DMS79 treated with DMSO at 0.1 percent for 48 hours (cell line): Measurements from ENCODE around the gene SETBP1.

Source experiments
- DNase-seq: peaks from one replicate; lab custom pipeline; 2025; lab: John Stamatoyannopoulos, UW

Gene SETBP1

DNA sequence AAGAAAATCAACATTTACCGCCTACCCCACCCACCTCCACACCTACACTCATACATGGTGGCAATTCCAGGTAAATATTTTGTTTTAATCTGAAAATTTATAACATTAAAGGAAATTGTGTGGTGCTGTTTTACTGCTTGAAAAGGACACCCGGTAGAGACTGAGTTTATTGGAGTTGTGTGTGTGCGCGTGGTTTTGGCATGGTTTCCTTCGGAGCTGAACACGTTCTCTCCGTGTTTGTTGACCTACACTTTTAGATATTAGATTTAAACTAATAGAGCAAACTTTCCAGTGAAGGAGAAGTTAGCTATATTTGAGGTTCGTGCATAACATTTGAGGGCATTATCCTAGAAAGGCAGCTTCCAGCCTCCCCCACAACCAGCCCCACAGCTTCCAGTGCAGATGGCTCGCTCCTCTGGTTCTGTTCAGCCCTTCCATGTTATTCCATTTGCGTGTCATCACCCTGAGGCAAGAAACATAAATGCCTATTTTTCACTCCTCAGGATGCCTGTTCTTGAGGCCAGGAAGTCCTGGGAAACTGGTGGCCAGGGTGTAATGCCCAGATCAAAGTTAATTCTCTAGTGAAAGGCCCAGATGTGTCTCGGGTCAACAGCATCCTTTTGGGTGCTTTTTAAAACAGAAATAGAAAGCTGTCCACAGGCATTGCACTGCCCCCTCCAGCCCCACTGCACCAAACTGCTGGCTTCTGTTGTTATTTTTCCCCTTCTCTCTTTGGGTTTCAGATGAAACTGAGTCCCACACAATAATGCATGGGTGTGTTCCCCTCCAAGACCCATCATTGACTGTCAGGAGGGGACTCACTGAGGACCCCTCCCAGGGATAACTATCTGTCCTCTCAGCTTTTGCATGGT is 190.2 kb downstream of the SETBP1 start:
- no peak for DNase-seq

- DNase-seq = no peak
Measured at GRCh38 chr18:44871771-44872170, 191.1 kb downstream of the SETBP1 start.

- no peak for DNase-seq
Measured at GRCh38 chr18:44876024-44876423, 195.3 kb downstream of the SETBP1 start.

- no peak for DNase-seq
Measured at GRCh38 chr18:44876755-44877154, 196.1 kb downstream of the SETBP1 start.

- no peak for DNase-seq
Measured at GRCh38 chr18:44878335-44878734, 197.6 kb downstream of the SETBP1 start.

DNA sequence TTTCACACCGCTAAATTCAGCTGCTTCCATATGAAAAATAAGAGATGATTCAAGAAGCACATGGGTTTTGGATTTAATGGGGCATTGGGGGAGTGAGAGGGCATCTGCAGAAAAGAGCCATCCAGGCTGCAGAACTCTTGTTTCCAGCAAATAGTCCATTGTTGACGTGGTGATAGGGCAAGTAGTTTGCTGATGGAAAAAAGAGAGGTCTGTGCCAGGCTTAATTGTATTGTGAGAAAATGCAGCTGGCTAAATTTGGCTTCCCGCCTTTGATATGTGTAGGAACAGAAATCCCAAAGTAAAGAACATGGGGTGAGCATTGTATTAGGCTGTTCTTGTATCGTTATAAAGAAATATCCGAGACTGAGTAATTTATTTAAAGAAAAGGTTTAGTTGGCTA is 199.5 kb downstream of the SETBP1 start:
- DNase-seq = no peak

GRCh38 chr18:44881461-44882162 is 200.9 kb downstream of the SETBP1 start:
- no peak for DNase-seq

- no peak for DNase-seq
Measured at GRCh38 chr18:44882163-44882868, 201.6 kb downstream of the SETBP1 start.

DNA sequence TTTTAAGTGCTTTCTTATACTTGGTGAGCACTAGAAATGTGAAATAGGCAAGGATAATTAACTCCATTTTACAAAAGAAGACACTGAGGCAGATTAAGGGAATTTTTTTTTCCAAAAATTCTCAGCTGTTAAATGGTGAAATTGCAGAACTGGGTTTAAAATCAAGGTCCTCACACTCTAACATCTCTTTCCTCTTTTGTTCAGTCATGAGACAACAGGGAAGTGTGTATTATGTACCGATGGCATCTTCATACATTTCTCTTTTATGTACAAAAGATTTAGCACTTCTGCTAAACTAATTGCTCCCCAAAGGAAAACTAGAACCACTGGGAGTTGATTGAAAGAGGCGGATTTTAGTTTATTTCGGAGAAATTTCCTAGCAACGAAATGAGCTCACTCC is 203.0 kb downstream of the SETBP1 start:
- no peak for DNase-seq

DNA sequence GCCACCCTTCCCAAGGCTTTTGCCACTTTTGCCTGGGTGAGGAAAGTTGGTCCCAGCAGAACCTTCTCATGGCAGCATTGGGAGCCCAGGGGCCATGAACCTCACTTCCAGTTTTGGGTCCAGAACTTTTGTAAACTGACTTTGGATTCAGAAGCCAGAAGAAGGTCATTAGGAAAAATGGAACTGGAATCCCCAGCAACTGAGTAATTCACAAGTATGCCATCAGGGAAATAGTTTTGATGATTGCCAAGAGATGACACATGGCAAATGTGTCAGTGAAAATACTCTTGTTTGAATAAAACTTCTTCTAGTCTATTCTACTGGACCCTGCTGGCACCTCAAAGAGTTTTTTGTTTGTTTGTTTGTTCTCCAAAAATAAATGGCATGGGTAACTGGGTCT is 203.7 kb downstream of the SETBP1 start:
- no peak for DNase-seq

GRCh38 chr18:44885507-44885906 is 204.8 kb downstream of the SETBP1 start:
- DNase-seq = no peak

DNA sequence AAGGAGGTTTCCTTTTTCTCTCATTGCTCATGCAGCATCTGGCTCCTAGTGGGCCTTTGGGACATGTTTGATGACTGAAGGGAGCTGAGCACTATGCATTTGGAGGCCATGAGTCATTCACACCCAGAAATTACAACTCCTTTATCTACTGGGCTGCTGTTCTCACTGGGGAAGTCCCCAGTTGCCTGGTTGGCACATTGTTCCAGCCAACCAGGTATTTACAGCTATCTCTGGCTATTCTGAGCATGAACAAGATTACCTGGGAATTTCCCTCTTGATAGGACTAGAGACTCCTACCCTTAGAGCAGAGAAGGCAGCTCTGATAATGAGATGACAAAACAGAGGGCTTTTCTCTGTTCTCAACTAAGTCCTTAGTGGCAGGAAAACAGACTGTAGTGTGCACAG is 206.5 kb downstream of the SETBP1 start:
- no peak for DNase-seq

DNA sequence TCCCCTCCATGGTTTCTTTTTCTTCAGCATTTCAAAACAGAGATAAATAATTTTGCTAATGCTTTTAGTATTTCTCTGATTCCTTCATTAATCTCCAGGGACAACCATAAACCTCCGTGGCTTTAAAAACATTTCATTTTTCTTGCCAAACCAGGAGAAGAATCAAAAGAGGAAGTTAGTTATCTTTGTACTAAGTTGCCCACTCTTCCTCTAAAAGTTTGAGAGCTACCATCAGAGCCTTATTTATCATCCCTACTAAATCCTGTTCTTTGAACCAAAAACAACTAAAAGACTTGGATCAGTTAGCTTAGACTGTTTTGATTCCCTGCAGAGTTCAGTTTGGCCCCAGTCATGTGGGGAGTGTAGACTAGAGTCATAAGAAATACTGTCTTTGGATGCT is 208.4 kb downstream of the SETBP1 start:
- no peak for DNase-seq

GRCh38 chr18:44893045-44893706 is 212.5 kb downstream of the SETBP1 start:
- no peak for DNase-seq

DNA sequence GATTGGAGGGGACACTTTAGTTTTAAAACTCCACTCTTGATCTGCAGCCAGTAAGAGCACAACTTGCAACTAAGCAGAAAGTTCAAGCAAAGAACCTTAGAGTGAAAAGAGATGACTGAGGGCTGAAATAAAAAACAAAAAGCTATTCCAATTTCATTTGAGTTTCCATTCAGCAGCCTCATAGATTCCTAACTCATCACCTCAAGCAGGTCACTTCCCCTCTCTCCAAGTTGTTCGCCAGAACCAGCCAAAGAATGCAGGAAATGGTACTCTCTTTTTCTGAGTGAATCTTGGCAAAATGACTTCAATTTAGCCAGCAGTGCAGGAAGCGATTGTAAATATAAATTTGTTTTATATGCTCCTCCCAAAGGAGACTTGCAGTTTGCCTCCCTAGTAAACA is 213.3 kb downstream of the SETBP1 start:
- DNase-seq = no peak

GRCh38 chr18:44895176-44895798 is 214.6 kb downstream of the SETBP1 start:
- DNase-seq = peak; percentile 22

GRCh38 chr18:44896846-44897245 is 216.2 kb downstream of the SETBP1 start:
- peak; percentile 57 for DNase-seq

GRCh38 chr18:44897411-44897810 is 216.7 kb downstream of the SETBP1 start:
- DNase-seq = no peak

DNA sequence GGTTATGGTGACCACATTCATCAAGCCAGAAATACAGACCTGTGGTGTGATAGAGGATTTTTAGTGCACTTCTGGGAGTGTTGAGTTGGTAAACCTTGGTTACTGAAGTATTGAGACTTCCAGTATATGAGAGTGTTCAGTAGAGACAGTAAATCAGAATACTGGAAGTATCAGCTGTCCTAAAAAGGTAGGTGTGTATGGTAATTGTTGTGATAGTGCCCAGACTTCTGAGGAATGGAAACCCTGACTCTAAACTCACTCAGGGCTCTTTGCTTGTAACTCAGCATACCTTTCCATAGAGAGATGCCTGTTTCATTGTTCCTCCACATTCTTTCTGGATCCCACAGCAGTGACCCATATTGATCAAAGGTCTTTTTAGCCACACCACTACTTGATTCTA is 217.1 kb downstream of the SETBP1 start:
- no peak for DNase-seq

- no peak for DNase-seq
Measured at GRCh38 chr18:44898498-44898897, 217.8 kb downstream of the SETBP1 start.

DNA sequence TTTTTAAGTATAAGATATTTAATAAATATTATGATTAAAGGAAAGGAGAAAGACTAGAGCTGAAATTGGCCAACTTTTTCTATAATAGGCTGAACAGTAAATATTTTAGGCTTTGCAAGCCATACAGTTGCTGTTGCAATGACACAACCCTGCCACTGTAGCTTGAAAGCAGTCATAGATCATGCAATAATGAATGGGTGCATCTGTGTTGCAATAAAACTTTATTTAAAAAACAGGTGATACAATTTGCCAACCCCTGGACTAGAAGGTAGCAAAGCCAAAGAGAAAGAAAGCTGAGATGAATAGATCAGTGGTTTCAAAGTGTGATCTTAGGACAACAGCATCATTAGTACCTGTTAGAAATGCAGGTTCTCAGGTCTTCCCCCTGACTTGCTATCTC is 219.1 kb downstream of the SETBP1 start:
- no peak for DNase-seq

DNA sequence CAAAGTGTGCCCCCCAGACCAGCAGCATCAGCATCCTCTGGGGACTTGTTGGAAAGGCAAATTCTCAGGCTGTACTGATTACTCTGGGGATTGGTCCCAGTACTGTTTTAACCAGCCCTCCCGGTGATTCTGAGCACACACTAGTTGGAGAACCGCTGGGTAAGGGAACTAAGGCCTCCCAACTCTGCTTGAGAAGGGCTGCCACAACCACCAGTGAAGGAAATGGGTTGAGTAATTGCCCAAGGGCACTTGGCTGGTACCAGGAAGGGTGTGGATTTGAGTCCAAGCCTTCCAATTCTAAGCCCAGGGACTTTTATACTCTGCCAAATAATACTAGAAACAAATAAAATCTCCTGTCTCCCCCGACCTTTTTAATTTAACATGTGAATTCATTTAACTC is 219.9 kb downstream of the SETBP1 start:
- DNase-seq = no peak
